HUES48 (cell line): Measurements from ENCODE around the gene TSPAN15.

ENCODE experiments used
- H3K27ac ChIP-seq: one replicate; pipeline ENCODE4 v1.7.0; 2013; ENCODE audit warnings: low read depth, low read length, inconsistent platforms
- H3K27me3 ChIP-seq: 2 replicates; pipeline ENCODE4 v1.6.1; 2013; ENCODE audit warnings: mild to moderate bottlenecking, low read length; ENCODE audit not compliant: control insufficient read depth, insufficient read depth
- H3K36me3 ChIP-seq: 2 replicates; pipeline ENCODE4 v1.6.1; 2013; ENCODE audit warnings: low read length; ENCODE audit not compliant: control insufficient read depth, insufficient read depth
- H3K4me1 ChIP-seq: 2 replicates; pipeline ENCODE4 v1.6.1; 2013; ENCODE audit warnings: mild to moderate bottlenecking, low read length; ENCODE audit not compliant: control insufficient read depth, insufficient read depth
- H3K4me3 ChIP-seq: 2 replicates; pipeline ENCODE4 v1.5.1; 2013; ENCODE audit warnings: mild to moderate bottlenecking, low read depth, low read length
- H3K9ac ChIP-seq: 2 replicates; pipeline ENCODE4 v1.6.1; 2013; ENCODE audit warnings: mild to moderate bottlenecking, low read depth, low read length, moderate library complexity
- H3K9me3 ChIP-seq: 2 replicates; pipeline ENCODE4 v1.6.1; 2013; ENCODE audit warnings: low read length; ENCODE audit not compliant: control insufficient read depth, insufficient read depth

Gene TSPAN15

GRCh38 chr10:69418052-69418752 is 33.1 kb upstream of the TSPAN15 start:
- Histone ChIP-seq H3K9me3 (no peaks in the 10 kb centered on the region), H3K9ac (no peak overlapping the region), H3K27ac (no peak overlapping the region), H3K36me3 (no peaks in the 10 kb centered on the region), H3K4me3 (no peak overlapping the region), H3K4me1 (no peaks in the 10 kb centered on the region), H3K27me3 (no peaks in the 10 kb centered on the region)

GRCh38 chr10:69419096-69419743 is 32.0 kb upstream of the TSPAN15 start:
- no peaks in the 10 kb centered on the region for H3K4me1 ChIP-seq
- no peaks in the 10 kb centered on the region for H3K9me3 ChIP-seq
- H3K4me3 ChIP-seq, result no peak overlapping the region
- H3K9ac ChIP-seq, result no peak overlapping the region
- no peaks in the 10 kb centered on the region for H3K27me3 ChIP-seq
- no peak overlapping the region for H3K27ac ChIP-seq
- H3K36me3 ChIP-seq, result no peaks in the 10 kb centered on the region

DNA sequence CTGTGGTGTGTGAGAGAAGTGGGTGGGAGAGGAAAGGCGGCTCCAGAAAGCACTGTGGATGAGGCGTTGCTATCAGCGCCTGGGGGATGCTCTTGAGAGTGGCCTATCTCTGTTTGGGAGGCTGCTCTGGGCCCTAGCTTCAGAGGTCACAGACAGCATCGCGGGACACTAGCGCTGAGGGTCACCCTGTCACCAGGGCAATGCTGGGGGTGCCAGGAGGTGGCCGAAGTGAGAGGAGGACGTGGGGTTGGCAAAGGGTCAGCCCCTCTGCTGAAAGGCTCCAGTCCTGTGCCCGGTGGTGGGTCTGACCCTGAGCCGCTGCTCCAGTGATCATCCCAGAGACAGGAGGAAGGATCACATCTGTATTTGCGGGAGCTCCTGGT is 31.5 kb upstream of the TSPAN15 start:
- no peak overlapping the region for H3K27ac ChIP-seq
- no peak overlapping the region for H3K4me3 ChIP-seq
- no peaks in the 10 kb centered on the region for H3K27me3 ChIP-seq
- no peak overlapping the region for H3K9ac ChIP-seq
- no peaks in the 10 kb centered on the region for H3K4me1 ChIP-seq
- no peaks in the 10 kb centered on the region for H3K9me3 ChIP-seq
- no peaks in the 10 kb centered on the region for H3K36me3 ChIP-seq

GRCh38 chr10:69421611-69422308 is 29.5 kb upstream of the TSPAN15 start:
- Histone ChIP-seq H3K9me3 (no peaks in the 10 kb centered on the region), H3K4me3 (no peak overlapping the region), H3K36me3 (no peaks in the 10 kb centered on the region), H3K27me3 (no peaks in the 10 kb centered on the region), H3K9ac (no peak overlapping the region), H3K27ac (no peak overlapping the region), H3K4me1 (no peaks in the 10 kb centered on the region)

- H3K9me3 ChIP-seq, result no peaks in the 10 kb centered on the region
- H3K36me3 ChIP-seq, result no peaks in the 10 kb centered on the region
- H3K4me3 ChIP-seq, result no peak overlapping the region
- H3K27ac ChIP-seq, result no peak overlapping the region
- H3K4me1 ChIP-seq, result no peaks in the 10 kb centered on the region
- no peaks in the 10 kb centered on the region for H3K27me3 ChIP-seq
- H3K9ac ChIP-seq, result no peak overlapping the region
These were observed 28.6 kb upstream of the TSPAN15 start for GRCh38 chr10:69422676-69423075.

- Histone ChIP-seq H3K27me3 (no peaks in the 10 kb centered on the region), H3K9ac (no peak overlapping the region), H3K4me3 (no peak overlapping the region), H3K9me3 (no peaks in the 10 kb centered on the region), H3K4me1 (no peaks in the 10 kb centered on the region), H3K36me3 (no peaks in the 10 kb centered on the region), H3K27ac (no peak overlapping the region)
These were observed 26.2 kb upstream of the TSPAN15 start for GRCh38 chr10:69425041-69425440.

- H3K9me3 ChIP-seq, result no peaks in the 10 kb centered on the region
- H3K27ac ChIP-seq, result no peak overlapping the region
- no peak overlapping the region for H3K9ac ChIP-seq
- H3K4me3 ChIP-seq, result no peak overlapping the region
- H3K36me3 ChIP-seq, result no peaks in the 10 kb centered on the region
- no peaks in the 10 kb centered on the region for H3K27me3 ChIP-seq
- H3K4me1 ChIP-seq, result no peaks in the 10 kb centered on the region
These were observed 25.6 kb upstream of the TSPAN15 start for GRCh38 chr10:69425511-69426298.

- no peaks in the 10 kb centered on the region for H3K36me3 ChIP-seq
- no peak overlapping the region for H3K9ac ChIP-seq
- H3K27me3 ChIP-seq, result no peaks in the 10 kb centered on the region
- H3K9me3 ChIP-seq, result no peaks in the 10 kb centered on the region
- H3K27ac ChIP-seq, result no peak overlapping the region
- H3K4me3 ChIP-seq, result no peak overlapping the region
- no peaks in the 10 kb centered on the region for H3K4me1 ChIP-seq
These were observed 24.9 kb upstream of the TSPAN15 start for GRCh38 chr10:69426376-69426727.

GRCh38 chr10:69428165-69428564 is 23.1 kb upstream of the TSPAN15 start:
- Histone ChIP-seq H3K4me3 (no peak overlapping the region), H3K27me3 (no peaks in the 10 kb centered on the region), H3K36me3 (no peaks in the 10 kb centered on the region), H3K27ac (no peak overlapping the region), H3K9me3 (no peaks in the 10 kb centered on the region), H3K4me1 (no peaks in the 10 kb centered on the region), H3K9ac (no peak overlapping the region)

GRCh38 chr10:69434169-69434568 is 17.1 kb upstream of the TSPAN15 start:
- no peaks in the 10 kb centered on the region for H3K27me3 ChIP-seq

DNA sequence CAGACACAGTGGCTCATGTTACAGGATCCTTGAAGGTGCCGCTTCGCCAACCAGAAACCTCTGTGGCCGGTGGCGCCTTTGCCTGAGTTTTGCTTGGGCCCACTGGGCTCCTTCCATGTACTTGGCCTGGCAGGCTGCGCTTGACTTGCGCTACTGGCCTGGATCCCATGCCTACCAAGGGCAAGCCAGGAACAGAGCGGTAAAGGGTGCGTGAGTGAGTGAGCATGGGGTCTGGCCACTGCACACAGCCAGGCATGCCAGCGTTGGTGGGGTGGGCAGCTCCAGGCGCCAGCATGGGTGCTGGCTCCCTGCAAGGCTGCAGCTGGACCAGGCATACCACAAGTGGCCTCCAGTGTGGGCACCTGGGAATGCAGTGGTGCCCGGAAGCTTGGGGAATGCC is 16.3 kb upstream of the TSPAN15 start:
- no peaks in the 10 kb centered on the region for H3K4me1 ChIP-seq
- no peaks in the 10 kb centered on the region for H3K27me3 ChIP-seq
- no peaks in the 10 kb centered on the region for H3K36me3 ChIP-seq
- no peak overlapping the region for H3K9ac ChIP-seq
- no peak overlapping the region for H3K27ac ChIP-seq
- no peaks in the 10 kb centered on the region for H3K9me3 ChIP-seq
- H3K4me3 ChIP-seq, result no peak overlapping the region

More at GRCh38 chr10:69434169-69434568, 17.1 kb upstream of the TSPAN15 start:
- H3K4me3 ChIP-seq, result no peak overlapping the region
- H3K9me3 ChIP-seq, result no peaks in the 10 kb centered on the region
- no peaks in the 10 kb centered on the region for H3K36me3 ChIP-seq
- H3K27ac ChIP-seq, result no peak overlapping the region
- no peaks in the 10 kb centered on the region for H3K4me1 ChIP-seq
- H3K9ac ChIP-seq, result no peak overlapping the region
